Muscle of leg (tissue), 11 donors: ENCODE data around the gene ARHGEF7. TPM values are rescaled to one million over a fixed set of nuclear protein-coding genes. Genes with fewer than 3 reads are reported as not detected.

ENCODE experiments used
- DNase-seq: peaks from one replicate; pipeline ENCODE4 v3.0.0; 2013
- H3K27ac ChIP-seq: one replicate; pipeline ENCODE4 v1.5.1; 2013; ENCODE audit warnings: mild to moderate bottlenecking, low read length, control low read depth
- H3K27me3 ChIP-seq: one replicate; pipeline ENCODE4 v1.6.1; 2013; ENCODE audit warnings: low read length; ENCODE audit not compliant: control insufficient read depth, insufficient read depth
- H3K36me3 ChIP-seq: one replicate; pipeline ENCODE4 v1.6.1; 2013; ENCODE audit warnings: low read length; ENCODE audit not compliant: control insufficient read depth, insufficient read depth
- H3K4me1 ChIP-seq: one replicate; pipeline ENCODE4 v1.6.1; 2013; ENCODE audit warnings: low read length; ENCODE audit not compliant: control insufficient read depth, insufficient read depth
- H3K4me3 ChIP-seq: one replicate; pipeline ENCODE4 v1.5.1; 2013; ENCODE audit warnings: low read length, control low read depth
- H3K9me3 ChIP-seq: replicated peaks from 2 replicates; pipeline ENCODE4 v1.6.1; 2013; ENCODE audit warnings: low read depth, low read length; ENCODE audit not compliant: control insufficient read depth
- WGBS: methylation state at CpG from one replicate; pipeline ENCODE4 v1.1.5; 2013; ENCODE audit warnings: missing lambda C conversion rate; ENCODE audit not compliant: insufficient coverage; 5-methylcytosine and 5-hydroxymethylcytosine counted together
- polyA plus RNA-seq, 8 donors: library from polyadenylated mRNA; unstranded; fragments of 120-200 nt; gene quantifications; one replicate each; pipeline versions ENCODE4 v1.2.1 to v1.2.3, GENCODE V29; 2013; ENCODE audit warnings: inconsistent platforms in 1 of 8, low replicate concordance in 1 of 8; ENCODE audit not compliant: insufficient read length in 8 of 8, insufficient read depth in 1 of 8
- total RNA-seq: library from RNA; stranded (reverse); fragments of 120-200 nt; gene quantifications from one replicate; pipeline ENCODE4 v1.2.4, GENCODE V29; 2013

The ARHGEF7 gene
- total and polyA plus RNA-seq, 9 donors: 52.3 to 80.8 (median 66.7) TPM

DNA sequence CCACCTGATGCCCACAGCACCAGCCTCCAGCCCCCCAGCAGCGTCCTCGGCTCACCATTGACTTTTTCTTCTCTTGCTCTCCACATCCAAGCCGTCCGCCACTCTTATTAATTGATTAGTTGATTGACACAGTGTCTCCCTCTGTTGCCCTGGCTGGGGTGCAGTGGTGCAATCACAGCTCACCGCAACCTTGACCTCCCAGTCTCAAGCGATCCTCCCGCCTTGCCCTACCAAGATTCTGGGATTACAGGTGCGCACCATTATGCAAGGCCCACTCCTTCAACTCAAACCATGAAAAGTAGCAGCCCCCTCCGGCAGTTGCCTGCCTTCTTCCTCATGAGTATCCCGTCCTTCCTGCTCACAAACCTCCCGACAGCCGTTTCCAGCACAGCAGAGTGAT, 204.4 kb downstream of the ARHGEF7 start:
- H3K27ac ChIP-seq: no peak overlapping the region
- WGBS: 89% methylated on average over 8 of the region's 12 CpGs
- no peaks in the 10 kb centered on the region for H3K4me1 ChIP-seq
- no peak for DNase-seq
- H3K36me3 ChIP-seq: peaks cover 8% of the 10 kb centered on the region
- H3K4me3 ChIP-seq: no peak overlapping the region
- no peaks in the 10 kb centered on the region for H3K9me3 ChIP-seq
- no peaks in the 10 kb centered on the region for H3K27me3 ChIP-seq

DNA sequence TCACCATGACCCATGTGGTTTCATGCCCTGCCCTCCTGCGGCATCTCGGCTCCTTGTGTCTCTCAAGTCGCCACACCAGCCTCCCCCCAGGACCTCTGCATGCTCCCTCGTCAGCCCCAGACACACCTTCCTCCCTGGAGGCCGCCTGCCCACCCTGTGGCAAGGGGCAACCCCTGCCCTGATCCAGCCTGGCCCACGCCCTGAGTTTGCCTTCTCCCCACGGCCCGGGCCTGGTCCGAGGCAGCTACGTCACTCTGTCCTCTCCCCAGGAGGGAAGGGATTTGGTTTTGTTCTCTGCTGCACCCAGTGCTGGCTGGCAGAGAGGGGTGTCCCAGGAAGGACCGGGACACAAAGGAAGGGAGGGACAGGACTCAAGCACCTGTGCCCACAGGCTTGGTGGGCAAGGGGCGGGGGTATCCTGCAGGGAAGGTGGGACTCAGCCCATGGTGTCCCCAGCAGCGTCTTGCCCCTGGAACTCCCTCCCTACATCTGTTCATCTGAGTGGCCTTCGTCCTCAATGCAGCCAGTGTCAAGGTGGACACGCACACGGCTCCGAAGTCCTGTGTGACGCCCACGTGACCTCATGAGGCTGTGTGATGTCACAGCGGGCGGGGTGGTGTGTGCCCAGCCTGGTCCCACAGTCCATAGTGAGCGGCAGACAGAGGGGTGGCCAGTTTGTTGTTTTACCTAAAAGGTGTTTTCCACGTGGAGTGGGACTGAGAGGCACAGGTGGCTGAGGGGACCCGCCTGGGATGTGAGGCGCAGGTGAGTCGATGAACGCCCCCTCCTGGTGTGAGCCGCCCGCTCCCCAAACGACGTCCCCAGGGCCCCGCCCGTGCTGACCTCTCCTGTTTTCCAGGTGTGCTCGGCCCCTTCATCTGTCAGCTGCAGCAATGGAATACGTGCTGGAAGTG, 205.1 kb downstream of the ARHGEF7 start, which contains the start of gene TEX29:
Gene TEX29, plus strand, starts transcription at position 645 of the 914 bp plus-strand sequence. Its CDS starts 249 bp downstream, at position 894.
- no peaks in the 10 kb centered on the region for H3K4me1 ChIP-seq
- no peak within 1 kb of the TSS for H3K4me3 ChIP-seq
- WGBS: 78% methylated on average over 25 of the region's 35 CpGs
- no peak for DNase-seq
- no peak within 1 kb of the TSS for H3K27ac ChIP-seq
- H3K27me3 ChIP-seq: no peaks in the 10 kb centered on the region
- H3K9me3 ChIP-seq: no peaks in the 10 kb centered on the region
- H3K36me3 ChIP-seq: peaks cover 8% of the 10 kb centered on the region

DNA sequence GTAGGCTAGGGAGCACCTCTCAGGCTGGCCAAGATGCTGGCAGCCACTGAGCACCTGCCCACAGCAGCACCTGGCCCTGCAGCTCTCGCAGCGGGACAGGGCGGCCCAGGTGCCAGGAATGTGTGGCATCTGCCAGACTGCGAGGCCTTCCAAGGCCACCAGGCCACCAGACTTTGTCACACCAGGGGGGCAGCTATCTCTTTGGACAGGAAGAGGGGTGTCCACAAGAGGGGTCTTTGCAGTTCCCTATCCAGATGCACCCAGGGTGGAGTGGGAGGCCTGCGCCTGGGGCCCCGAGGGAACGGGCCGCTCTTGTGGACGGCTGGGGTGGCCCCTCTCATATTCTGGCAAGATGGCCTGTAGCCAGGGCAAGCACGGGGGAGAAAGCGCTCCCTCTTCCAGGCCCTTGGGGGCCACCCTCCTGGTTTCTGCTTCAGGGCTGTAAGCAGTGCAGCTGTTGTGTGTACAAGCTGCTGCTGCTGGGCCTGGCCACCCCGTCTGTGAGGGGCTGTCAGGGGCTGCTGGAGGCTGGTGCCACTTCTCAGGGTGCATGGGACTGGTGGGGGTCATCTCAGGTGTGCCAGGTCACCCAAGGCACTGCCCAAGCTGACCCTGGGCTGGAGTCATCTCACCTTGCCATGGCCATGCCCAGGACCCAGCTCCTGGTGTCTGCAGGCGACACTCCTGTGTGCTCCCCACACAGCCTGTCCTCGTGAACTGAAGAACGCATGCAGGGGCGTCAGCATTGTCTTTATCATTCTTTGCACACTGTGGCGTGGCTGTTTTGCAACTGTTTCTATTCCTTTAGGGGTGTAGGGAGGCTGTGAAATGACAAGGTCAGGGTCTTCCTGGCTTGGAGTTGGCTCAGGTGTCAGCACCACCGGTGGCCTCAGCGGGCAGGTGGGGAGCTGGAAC, 207.1 kb downstream of the ARHGEF7 start:
- Histone ChIP-seq H3K4me1 (no peaks in the 10 kb centered on the region), H3K4me3 (no peak overlapping the region), H3K36me3 (peaks cover under 1% of the 10 kb centered on the region), H3K9me3 (no peaks in the 10 kb centered on the region), H3K27me3 (no peaks in the 10 kb centered on the region), H3K27ac (no peak overlapping the region)
- DNase-seq: no peak
- 82% methylated on average over 16 of the region's 19 CpGs for WGBS

GRCh38 chr13:111322916-111323331, 207.8 kb downstream of the ARHGEF7 start:
- no peak for DNase-seq
- 83% methylated on average over 2 of the region's 7 CpGs for WGBS
- H3K4me1 ChIP-seq: no peaks in the 10 kb centered on the region
- H3K4me3 ChIP-seq: no peak overlapping the region
- H3K27ac ChIP-seq: no peak overlapping the region
- H3K9me3 ChIP-seq: no peaks in the 10 kb centered on the region
- H3K27me3 ChIP-seq: no peaks in the 10 kb centered on the region
- no peaks in the 10 kb centered on the region for H3K36me3 ChIP-seq

GRCh38 chr13:111323549-111323948, 208.4 kb downstream of the ARHGEF7 start:
- WGBS: 82% methylated on average over 12 of the region's 14 CpGs
- H3K27ac ChIP-seq: no peak overlapping the region
- no peak overlapping the region for H3K4me3 ChIP-seq
- DNase-seq: no peak
- H3K9me3 ChIP-seq: no peaks in the 10 kb centered on the region
- no peaks in the 10 kb centered on the region for H3K36me3 ChIP-seq
- H3K4me1 ChIP-seq: no peaks in the 10 kb centered on the region
- H3K27me3 ChIP-seq: no peaks in the 10 kb centered on the region

- Histone ChIP-seq H3K27ac (no peak overlapping the region), H3K9me3 (no peaks in the 10 kb centered on the region), H3K27me3 (no peaks in the 10 kb centered on the region), H3K4me1 (no peaks in the 10 kb centered on the region), H3K36me3 (no peaks in the 10 kb centered on the region), H3K4me3 (no peak overlapping the region)
- WGBS: 63% methylated on average over 13 of the region's 17 CpGs
- DNase-seq: no peak
These were observed 209.0 kb downstream of the ARHGEF7 start for GRCh38 chr13:111323950-111324651.

- no peaks in the 10 kb centered on the region for H3K4me1 ChIP-seq
- H3K27me3 ChIP-seq: no peaks in the 10 kb centered on the region
- no peak for DNase-seq
- no peak overlapping the region for H3K27ac ChIP-seq
- H3K9me3 ChIP-seq: no peaks in the 10 kb centered on the region
- H3K36me3 ChIP-seq: no peaks in the 10 kb centered on the region
- WGBS: 86% methylated on average over 14 of the region's 14 CpGs
- H3K4me3 ChIP-seq: no peak overlapping the region
These were observed 209.6 kb downstream of the ARHGEF7 start for GRCh38 chr13:111324736-111325135.

GRCh38 chr13:111325146-111325890, 210.2 kb downstream of the ARHGEF7 start:
- Histone ChIP-seq H3K4me1 (no peaks in the 10 kb centered on the region), H3K36me3 (no peaks in the 10 kb centered on the region), H3K27me3 (no peaks in the 10 kb centered on the region), H3K9me3 (no peaks in the 10 kb centered on the region), H3K4me3 (no peak overlapping the region), H3K27ac (no peak overlapping the region)
- no peak for DNase-seq
- WGBS: 77% methylated on average over 24 of the region's 28 CpGs

DNA sequence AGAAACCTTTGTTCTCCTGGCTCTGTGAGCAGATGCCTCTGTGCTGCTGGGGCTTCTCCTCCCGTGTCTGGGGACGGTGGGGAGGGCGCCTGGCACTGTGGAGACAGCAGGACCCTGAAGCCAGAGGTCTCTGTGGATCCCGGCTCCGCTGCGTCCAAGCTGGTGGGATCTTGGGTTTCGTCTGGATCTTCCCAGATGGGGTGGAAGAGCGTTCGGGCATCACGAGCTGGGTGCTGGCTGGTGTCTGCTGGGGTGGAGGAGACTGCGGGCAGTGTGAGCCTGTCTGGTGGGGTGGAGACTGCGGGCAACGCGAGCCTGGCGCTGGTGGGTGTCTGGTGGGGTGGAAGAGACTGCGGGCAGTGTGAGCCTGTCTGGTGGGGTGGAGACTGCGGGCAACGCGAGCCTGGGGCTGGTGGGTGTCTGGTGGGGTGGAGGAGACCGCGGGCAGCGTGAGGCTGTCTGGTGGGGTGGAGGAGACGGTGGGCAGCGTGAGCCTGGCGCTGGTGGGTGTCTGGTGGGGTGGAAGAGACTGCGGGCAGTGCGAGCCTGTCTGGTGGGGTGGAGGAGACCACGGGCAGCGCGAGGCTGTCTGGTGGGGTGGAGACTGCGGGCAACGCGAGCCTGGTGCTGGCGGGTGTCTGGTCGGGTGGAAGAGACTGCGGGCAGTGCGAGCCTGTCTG, 211.0 kb downstream of the ARHGEF7 start:
- Histone ChIP-seq H3K36me3 (no peaks in the 10 kb centered on the region), H3K27ac (no peak overlapping the region), H3K4me3 (no peak overlapping the region), H3K9me3 (no peaks in the 10 kb centered on the region), H3K4me1 (no peaks in the 10 kb centered on the region), H3K27me3 (no peaks in the 10 kb centered on the region)
- DNase-seq: no peak
- 88% methylated on average over 27 of the region's 37 CpGs for WGBS
